Putamen (tissue), 1 donor: ENCODE results near the gene EPHB3.
"Not testable (repeated sequence)": the region's sequence is repeated elsewhere in the genome, so short reads cannot be mapped to it uniquely, and the experiment has no call there.

ENCODE experiments used
- DNase-seq: peaks from one replicate; pipeline ENCODE4 v3.0.0-alpha.2; 2016; ENCODE audit warnings: low spot score

The EPHB3 gene

GRCh38 chr3:184600685-184601377 is 39.2 kb downstream of the EPHB3 start:
- DNase-seq = no peak

DNA sequence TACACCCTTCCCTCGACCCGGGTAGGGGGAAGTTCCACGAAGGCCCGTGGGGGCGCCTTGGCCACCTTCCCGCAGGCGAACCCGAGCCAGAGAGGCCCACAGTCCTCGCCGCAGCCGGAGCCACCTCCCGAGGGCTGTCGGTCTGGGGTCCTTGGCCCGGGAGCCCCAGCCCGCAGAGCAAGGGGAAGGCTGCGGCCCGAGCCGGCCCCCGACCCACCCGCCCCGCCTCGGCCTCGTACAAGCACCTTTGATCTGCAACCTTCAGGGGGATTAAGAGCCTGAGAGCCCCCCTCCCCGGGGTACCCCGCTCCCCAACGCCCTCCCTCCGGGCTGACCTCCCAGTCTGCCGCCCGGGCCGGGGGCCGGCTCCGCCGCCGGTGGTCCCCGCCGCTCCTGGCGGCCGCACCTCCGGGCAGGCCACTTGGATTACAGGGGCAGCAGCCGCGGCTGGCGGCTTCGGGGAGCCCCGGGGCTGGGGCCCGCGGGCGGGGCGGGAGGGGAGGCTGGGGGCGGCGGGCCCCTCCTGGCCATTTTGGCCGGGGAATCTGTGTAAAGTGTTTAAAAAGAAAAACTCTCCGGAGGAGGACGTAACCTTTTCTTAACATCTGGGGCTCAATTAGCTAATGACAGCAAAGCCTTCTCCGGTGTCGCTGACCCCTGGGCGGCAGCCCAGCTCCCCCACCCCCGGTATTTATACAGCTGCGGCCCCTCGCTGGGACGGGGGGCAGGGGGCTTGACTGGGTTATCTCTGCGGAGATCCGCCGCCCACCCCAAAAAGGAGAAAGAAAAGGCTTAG is 40.2 kb downstream of the EPHB3 start:
- no peak for DNase-seq

GRCh38 chr3:184602372-184603150 is 41.0 kb downstream of the EPHB3 start:
- DNase-seq = no peak

GRCh38 chr3:184603151-184604030 is 41.8 kb downstream of the EPHB3 start:
- no peak for DNase-seq

DNA sequence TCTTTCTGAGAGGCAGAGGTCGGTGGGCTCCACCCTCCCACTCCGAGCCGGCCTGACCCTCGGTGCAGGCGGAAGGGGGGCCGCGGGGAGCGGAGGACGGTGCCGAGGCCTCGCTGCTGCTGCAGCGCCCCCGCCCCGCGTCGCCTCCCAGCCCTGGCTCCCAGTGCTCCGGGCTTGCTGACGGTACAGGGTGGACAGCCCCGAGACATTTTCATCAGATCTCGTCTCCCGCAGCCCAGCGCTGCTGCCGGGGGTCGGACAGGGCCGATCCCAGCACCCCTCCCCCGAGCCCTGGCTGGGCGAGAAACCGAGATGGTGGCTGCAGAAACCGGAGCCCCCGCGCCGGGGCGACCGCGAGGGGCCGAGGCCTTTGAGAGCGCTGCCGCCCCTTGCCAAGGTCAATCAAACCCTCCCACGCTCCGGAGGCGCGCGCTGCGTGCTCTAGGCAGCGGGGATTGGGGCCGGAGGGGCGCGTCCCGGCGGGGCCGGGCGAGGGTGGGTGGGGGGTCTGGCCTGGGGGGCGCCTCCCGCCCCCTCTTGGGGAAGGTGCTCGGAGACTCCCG is 42.5 kb downstream of the EPHB3 start:
- no peak for DNase-seq

GRCh38 chr3:184604615-184605290 is 43.2 kb downstream of the EPHB3 start:
- DNase-seq = no peak

GRCh38 chr3:184608209-184608608 is 46.6 kb downstream of the EPHB3 start:
- DNase-seq = no peak

- no peak for DNase-seq
These were observed 48.1 kb downstream of the EPHB3 start for GRCh38 chr3:184609476-184610244.

- DNase-seq = no peak
These were observed 48.8 kb downstream of the EPHB3 start for GRCh38 chr3:184610245-184610871.

- no peak for DNase-seq
These were observed 50.2 kb downstream of the EPHB3 start for GRCh38 chr3:184611607-184612281.

- no peak for DNase-seq
These were observed 53.8 kb downstream of the EPHB3 start for GRCh38 chr3:184615396-184615795.

- no peak for DNase-seq
These were observed 54.9 kb downstream of the EPHB3 start for GRCh38 chr3:184616436-184616835.

- not testable (repeated sequence) for DNase-seq
These were observed 55.7 kb downstream of the EPHB3 start for GRCh38 chr3:184617306-184617705.

DNA sequence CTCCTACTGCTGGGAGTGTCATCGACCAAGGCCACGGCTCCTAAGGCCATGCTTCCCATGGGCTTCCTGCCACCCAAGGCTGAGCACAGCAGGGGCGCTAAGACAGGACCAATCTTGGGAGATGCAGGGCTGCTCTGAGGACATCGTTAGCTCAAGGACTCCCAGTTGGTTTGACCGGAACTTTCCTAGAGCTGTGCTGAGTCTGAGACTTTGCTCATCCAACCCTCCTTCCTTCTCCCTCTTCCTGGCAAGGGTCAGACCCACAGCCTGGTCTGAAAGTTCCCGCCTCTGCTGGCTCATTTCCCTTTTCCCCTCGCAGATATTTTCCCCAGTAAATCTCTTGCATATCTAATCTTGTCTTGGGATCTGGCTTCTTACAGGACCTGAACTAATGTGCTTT is 57.2 kb downstream of the EPHB3 start:
- no peak for DNase-seq

DNA sequence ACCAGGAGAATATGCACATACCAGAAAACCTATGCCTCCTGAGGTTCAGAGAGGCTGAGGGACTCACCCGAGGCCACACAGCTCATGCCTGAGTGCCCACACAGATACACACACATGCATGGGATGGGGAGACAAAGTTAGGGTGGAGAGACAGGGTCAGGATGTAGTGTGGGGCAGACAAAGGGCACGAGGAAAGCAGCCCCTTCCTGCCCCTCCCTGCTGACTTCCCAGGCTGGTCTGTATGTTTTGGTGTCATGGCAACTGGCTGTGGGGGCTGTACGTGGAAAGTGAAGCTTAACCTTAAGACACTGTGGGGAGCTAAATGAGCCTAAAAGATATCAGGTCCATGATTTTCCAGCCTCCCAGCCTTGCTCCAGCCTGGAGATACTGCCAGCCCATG is 57.8 kb downstream of the EPHB3 start:
- no peak for DNase-seq

DNA sequence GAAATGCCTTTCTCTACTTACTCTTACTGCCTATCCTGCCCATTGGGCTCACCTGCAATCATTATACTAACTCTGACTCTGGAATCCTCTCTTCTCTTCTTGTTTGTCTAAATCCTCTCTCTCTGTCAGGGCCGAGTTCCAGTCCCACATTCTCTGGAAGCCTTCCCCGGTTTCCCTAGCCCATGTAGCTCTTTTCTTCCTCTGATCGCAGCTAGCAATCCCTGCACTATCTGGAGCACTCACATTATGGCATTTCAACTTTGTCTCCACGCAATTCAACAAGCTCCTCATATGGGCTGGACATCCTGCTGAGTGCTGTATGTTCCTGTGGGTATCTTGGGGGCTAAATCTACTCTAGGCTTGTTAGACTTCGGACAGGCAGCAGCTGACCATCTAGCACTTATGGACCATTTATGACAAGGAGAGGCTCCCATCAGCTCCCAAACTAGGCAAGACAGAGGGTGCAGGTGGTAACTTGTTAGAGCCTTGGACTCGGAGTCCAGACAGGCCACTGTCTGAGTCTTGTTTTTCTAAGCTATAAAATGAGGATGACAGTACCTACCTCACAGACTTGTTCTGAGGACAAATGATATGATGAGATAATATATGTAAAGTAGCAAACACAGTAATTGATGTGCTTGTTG is 58.3 kb downstream of the EPHB3 start:
- no peak for DNase-seq

GRCh38 chr3:184620475-184621119 is 59.0 kb downstream of the EPHB3 start:
- DNase-seq = no peak

DNA sequence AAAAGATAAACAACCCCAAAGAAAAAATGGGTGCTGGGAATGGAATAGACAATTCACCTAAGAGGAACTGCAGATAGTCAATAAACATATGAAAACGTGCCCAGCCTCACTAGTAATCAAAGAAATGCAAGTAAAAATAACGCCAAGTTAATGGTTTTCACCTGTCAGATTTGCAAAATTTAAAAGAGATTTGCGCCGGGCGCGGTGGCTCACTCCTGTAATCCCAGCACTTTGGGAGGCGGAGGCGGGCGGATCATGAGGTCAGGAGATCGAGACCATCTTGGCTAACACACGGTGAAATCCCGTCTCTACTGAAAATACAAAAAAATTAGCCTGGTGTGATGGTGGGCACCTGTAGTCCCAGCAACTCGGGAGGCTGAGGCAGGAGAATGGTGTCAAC is 60.6 kb downstream of the EPHB3 start:
- not testable (repeated sequence) for DNase-seq
